Stimulated activated naive CD4-positive, alpha-beta T cell treated with Interleukin-2 at 50 U/mL for 16 hours (primary cell): ENCODE data around the gene PEX19.
"Not testable (repeated sequence)": the region's sequence is repeated elsewhere in the genome, so short reads cannot be mapped to it uniquely, and the experiment has no call there.

Source experiments
- DNase-seq: peaks from one replicate; lab custom pipeline; 2025; lab: John Stamatoyannopoulos, UW

Gene PEX19

DNA sequence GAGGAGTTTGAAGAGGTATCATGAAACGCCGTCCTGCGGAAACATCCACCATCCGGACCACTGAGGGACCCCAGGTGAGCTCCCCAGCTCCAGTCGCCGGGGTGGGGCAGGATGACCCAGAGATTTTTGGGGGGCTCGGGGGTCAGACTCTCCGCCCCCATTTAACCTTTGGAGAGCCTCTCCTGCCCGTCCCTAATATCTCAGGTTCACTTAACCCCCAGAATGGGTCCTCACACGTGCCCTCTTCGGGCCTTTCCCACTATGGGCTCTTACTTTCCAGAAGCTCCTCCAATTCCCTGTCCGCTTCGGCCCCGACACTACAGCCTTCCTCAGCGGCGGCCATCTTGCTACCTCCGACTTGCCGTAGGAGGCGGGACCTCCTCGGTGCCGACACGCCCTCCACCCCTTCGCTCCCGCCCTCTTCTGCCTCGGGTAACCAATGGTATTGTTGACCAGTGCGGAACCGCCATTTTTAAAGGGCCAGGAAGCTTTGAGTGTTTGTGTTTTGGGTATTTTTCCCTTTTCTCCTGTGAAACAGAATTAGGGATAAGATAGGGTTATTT is at the start of gene PEX19:
PEX19 (minus strand) TSS at position 352 of the 563 bp plus-strand sequence; CDS start at position 343, 9 bp downstream.
- peak; percentile 90 for DNase-seq

- no peak for DNase-seq
These were observed 47.6 kb upstream of the PEX19 start for GRCh38 chr1:160332516-160332915.

DNA sequence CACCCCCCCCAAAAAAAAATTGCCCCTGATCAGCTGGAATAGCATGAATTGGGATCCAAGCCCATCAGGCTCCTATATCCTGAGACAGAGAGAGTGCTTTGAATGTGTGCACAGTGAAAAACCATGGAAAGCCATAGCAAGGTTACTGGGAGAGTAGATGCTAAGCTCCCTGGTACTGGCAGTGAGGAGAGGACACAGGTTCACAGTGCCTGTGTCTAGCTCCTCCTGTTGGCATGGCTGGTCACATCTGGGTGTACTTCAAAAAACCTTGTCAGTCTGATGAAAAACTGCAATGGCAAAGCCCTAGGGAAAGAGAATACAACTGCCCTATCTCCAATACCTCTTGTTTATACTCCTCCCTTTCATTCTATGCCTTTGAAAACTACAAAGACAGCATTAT is 45.2 kb upstream of the PEX19 start:
- DNase-seq, result no peak

GRCh38 chr1:160328184-160328583 is 43.3 kb upstream of the PEX19 start:
- no peak for DNase-seq

GRCh38 chr1:160326418-160326817 is 41.5 kb upstream of the PEX19 start:
- no peak for DNase-seq

- no peak for DNase-seq
These were observed 40.3 kb upstream of the PEX19 start for GRCh38 chr1:160325252-160325651.

GRCh38 chr1:160322831-160323230 is 37.9 kb upstream of the PEX19 start:
- DNase-seq, result no peak

GRCh38 chr1:160315359-160315758 is 30.4 kb upstream of the PEX19 start:
- no peak for DNase-seq

DNA sequence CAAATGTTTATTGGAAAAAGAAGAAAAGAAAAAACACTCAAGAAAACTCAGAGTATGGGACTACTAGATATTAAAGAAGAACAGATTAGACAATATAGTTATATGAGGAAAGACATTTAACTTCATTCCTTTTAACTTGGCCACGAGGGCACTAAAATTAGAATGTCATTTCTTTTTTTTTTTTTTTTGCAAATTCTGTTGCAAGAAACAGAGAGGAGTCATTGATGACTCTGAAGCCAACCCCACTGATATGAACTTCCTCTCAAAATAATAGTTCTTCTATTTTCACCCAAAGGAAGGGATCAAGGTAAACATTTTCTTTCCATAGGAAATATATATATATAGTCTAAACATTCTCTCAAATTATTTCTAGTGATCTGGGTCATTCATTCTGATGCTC is 24.6 kb upstream of the PEX19 start:
- DNase-seq, result no peak

- DNase-seq, result no peak
These were observed 24.2 kb upstream of the PEX19 start for GRCh38 chr1:160309185-160309557.

- DNase-seq, result no peak
These were observed 23.7 kb upstream of the PEX19 start for GRCh38 chr1:160308451-160309184.

- no peak for DNase-seq
These were observed 22.3 kb upstream of the PEX19 start for GRCh38 chr1:160307118-160307791.

DNA sequence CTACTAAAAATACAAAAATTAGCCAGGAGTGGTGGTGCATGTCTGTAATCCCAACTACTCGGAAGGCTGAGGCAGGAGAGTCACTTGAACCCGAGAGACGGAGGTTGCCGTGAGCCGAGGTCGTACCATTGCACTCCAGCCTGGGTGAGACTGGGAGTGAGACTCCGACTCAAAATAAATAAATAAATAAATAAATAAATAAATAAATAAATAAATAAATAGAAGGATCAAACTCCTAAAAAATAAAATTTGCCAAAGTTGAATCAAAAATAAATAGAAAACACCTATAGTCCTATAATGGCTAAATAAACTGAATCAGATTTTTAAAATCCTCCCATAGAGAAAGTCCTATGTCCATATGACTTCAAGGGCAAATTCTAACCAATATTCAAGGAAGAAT is 15.2 kb upstream of the PEX19 start:
- DNase-seq, result no peak

GRCh38 chr1:160296036-160296435 is 11.1 kb upstream of the PEX19 start:
- DNase-seq, result no peak

DNA sequence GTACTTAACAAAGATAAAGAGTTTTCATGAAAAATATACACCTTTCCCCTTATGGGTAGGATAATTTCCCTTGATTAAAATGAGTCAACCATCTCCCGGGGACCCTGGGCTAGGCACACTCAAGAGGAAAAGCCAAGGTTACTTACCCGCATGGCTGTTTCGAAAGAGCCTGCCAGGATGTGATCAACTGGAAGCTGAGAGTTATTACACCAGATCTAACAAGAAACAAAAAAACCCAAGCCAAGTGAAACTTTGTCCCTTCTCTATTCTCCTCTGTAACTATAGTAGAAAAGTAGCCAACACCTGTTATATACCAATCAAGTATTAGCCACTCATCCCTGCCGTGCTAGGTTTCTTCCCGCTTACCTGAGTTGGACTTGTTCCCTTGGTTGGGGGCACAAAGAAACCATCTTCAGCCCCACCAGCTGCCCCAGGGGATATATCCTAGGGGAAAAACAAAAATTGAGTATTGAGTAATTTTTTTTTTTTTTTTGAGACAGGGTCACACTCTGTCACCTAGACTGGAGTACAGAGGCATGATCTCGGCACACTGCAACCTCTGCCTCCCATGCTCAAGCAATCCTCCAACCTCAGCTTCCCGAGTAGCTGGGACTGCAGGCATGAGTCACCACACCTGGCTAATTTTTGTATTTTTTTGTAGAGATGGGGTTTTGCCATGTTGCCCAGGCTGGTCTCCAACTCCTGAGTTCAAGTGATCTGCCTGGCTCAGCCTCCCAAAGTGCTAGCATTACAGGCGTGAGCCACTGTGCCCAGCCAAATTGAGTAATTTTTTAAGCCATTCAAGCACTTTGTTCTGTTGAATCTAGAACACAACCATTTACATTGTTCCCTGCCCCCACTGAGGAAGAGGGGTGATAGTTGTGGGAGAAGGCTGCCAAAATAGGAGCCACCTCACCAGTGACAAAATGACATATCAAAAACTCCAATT is 8.4 kb upstream of the PEX19 start:
- DNase-seq, result no peak

DNA sequence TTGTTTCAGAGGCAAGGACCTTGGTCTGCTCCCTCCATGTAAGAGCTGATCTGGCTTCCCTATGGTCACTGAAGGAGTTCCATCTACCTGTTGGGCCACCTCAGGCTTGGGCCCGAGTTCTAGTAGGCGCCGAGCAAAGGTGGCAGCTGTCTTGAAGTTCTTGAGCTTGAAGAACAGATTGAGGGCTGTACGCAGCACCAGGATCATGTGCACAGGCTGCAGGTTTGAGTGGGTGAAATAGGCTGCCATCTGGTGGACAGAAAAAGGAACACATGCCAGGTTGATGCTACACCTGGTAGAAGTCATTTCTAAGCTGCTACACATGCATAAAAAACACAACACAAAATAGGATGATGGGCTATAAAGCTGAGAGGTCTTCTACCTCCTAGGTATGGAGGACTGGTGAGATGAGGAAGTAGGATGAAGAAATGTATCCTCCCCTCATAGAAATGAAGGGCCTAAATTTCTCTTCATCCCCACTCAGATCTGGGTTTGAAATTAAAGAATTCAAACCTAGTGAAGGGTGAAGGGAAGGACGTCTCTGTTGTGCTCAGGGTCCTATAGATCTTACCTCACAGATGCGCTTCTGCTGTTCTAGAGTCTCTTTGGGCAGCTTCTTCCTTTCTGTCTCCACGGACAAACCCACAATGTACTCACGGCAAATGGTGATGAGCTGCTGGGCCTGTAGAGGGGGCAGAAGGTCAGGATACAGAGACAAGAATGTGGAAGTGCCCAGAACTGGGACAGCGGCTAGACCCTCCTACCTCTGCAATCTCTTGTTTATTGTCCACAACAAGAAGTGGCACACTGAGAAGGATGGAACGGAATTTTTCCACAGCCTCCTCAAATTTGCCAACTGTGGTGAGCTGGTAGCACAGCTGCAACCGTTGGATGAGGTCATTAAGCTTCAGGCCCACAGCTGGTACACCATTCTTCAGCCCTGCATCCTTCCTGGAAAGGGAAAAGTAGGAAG is 6.6 kb upstream of the PEX19 start:
- DNase-seq, result peak; percentile 42

- not testable (repeated sequence) for DNase-seq
These were observed 2.8 kb upstream of the PEX19 start for GRCh38 chr1:160287769-160288168.

DNA sequence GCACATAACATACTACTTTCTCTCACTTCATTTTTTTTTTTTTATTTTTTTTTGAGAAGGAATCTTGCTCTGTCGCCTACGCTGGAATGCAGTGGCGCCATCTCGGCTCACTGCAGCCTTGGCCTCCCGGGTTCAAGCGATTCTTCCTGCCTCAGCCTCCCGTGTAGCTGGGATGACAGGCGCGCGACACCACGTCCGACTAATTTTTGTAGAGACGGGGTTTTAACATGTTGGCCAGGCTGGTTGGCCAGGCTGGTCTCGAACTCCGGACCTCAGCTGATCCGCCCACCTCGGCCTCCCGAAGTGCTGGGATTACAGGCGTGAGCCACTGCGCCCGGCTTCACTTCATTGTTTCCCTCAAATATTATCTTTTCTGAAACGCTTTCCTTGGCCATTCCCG is 573 bp upstream of the PEX19 start:
- DNase-seq, result no peak

DNA sequence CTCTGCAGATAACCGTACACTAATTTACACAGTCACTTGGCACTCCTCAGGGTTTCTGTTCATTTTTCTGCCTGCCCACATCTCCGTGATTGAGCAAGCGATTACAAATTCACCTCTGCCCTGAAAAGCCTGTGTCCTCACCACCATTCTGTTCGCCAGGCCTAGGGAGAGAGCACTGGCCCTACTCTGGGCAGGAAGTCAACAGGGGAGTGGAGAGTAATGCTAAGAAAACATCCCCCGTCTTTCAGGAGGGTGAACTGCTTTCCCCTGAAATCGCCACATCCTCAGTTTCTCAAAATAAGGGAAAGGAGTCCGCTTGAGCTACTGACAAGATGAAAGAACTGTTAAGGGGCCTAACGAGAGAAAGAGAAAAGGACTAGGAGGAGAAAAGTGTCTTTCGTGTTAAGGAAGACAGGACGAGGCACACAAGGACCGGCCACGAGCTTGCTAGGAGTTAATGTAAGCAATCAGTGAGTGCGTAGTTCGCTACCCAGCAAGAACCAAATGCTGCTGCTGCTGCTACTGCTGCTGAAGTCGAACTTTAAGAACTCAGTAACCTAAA is 632 bp downstream of the PEX19 start:
- no peak for DNase-seq

GRCh38 chr1:160282807-160283206 is 2.1 kb downstream of the PEX19 start:
- DNase-seq, result no peak

DNA sequence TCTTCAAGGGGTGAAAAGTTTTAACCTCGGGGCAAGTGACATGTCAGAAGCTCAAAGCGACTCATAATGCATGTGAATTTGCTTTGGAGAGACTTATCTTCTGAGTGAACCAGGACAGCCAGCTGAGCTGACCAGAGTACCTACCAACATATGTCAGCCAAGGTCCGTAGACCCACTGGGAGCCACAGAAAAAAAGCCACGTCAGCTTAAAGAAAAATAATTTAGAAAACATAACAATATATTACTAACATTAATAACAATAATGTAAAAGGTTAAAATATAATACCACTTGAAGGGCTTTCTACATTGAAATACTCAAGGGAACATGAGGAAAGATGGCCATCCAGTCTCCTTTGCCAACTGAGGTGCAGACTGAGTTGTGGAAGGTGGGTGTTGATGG is 6.9 kb downstream of the PEX19 start:
- DNase-seq, result no peak
